GM19023 (cell line): ENCODE results near the gene GOSR2.

Experiments
- ATAC-seq: cut with Tn5 transposase; IDR thresholded peaks from one replicate; pipeline ENCODE4 v1.9.1; 2021; ENCODE audit warnings: mild to moderate bottlenecking, moderate library complexity; ENCODE audit not compliant: unreplicated experiment

The GOSR2 gene

DNA sequence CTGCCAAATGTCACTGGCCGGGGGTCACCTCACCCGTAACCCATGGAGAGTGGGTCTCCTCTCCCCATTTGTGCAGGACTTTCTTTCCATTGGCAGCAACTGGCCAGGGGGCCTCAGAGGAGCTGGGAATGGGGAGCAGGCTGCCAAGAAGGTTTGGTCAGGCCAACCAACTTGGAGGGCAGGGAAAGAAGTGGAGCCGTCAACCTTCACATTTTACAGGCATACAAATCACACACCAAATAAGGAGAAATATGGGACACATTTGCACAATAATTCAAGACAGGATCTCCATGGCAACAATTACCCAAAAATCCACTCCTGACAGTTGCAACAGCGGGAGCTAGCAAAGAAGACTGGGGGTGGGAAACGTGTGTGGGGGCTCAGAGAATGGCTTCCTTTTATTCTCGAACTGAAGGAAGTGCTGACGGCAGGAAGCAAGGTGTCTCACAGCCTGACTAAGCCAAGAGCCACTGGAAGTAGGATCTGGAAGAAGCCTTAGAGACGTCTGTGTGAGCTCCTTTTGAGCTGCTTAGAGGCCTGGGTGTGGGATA is 35.2 kb downstream of the GOSR2 start:
- no peak for ATAC-seq

DNA sequence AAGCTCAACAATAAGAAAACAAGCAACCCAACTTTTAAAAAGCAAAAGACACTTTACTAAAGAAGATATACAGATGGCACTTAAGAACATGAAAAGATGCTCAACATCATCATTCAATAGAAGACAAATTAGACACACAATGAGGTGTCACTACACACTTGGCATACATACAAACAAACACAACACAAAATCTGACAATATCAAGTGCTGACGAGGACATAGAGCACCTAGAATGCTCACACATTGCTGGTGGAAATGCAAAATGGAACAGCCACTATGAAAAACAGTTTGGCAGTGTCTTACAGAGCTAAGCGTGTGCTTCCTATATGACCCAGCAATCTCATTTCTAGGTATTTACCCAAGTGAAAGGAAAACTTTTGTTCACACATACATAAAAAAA is 37.2 kb downstream of the GOSR2 start:
- no peak for ATAC-seq

DNA sequence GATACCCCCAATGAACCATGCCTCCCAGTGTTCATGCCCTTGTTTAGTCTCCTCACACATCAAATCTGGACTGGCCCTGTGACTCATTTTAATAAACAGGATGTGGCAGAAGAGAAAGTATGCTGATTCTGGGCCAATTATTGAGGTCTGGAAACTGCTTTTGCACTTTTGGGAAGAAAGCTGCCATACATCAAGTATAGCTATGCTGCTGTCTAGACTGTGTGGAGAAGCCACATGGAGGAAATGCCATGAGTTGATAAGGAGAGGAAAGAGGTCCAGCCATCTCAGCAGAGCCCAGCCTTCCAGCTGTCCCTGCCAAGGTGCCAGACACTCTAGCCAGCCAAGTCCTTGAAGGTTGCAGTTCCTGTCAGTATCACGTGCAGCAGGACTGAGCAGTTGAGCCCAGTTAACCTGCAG is 39.4 kb downstream of the GOSR2 start:
- no peak for ATAC-seq

DNA sequence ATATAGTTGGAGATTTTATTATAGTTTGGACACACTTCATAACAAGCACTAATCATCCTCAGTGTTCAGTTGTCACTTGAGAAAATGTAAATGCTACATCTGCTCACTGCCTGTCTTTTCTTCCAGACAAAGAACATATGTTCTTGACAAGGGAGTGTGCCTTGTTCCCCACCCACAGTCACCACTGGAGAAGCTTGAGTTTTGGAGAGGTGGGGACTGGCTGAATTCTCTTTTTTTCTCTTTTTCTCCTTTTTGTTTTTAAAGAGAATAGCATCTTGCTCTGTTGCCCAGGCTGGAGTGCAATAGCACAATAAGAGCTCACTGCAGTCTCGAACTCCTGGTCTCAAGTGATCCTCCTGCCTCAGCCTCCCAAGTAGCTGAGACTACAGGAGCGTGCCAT is 40.6 kb downstream of the GOSR2 start:
- ATAC-seq, result no peak

DNA sequence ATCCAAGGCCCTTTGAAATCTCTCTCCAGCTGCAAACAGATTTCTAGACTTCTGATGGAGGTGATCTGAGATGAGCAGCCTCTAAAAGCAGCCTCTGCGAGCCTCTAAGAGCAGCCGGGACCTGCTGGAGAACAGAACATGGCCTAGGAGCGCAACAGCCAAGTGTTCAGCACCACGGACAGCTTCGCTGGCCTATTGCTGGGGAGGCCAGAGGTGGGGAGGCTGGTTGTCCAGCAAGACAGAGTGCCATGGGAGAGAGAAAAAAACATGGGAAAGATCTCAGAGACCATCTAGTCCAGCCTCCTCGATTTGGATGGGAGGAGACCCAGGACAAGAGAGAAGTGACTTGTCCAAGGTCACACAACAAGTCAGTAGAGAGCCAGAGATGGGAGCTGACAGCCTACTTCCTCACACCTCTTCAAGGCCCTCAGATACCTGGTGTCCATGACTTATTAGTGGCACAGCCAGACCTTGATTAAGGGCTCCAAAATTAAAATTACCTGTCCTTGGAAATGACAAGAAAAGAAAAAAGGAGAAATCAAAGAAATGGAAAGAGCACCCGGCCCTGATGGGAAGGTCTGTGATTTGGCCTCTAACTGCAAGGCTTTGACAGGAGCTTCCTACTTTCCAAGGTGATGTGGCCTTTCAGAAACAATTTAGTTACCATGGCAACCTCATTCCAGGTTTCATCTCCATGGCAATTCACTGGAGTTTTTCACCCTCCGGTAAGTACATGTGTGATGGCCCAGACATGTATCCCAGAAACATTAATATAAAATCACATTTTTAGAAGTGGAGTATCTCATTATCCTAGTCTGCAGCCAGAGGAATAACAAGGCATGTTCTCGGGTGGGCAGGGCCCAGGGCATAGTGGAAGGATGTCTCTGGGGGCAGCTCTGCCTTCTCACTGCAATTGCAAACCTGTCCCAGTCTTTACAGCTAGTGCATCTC is 41.6 kb downstream of the GOSR2 start:
- ATAC-seq, result no peak

DNA sequence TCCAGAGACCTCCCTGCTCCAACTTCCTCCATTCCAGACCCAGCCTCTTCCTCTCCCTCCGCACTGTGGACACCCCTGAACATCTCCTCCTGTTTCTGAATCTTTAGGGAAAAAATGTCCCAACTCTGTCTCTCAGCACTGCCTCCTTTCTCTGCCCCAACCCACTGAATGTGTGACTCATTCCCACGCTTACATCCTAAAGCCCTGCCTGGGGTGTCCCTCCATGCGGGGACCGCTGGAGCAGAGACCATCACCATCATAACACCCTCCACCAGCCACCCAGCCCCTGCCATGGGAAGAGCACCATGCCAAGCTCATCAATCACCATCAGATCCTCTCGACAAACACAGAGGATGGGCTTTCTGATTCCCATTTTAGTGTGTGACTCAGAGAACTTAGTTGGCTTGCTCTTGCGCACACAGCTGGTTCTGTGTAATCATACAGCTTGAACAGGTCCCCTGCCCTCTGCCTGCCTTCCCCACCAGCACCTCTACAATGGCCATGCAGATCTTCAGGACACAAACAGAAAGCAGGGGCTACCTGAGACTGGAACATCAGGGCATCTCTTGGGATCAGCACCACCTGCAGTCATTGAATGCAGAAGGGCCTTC is 45.4 kb downstream of the GOSR2 start:
- no peak for ATAC-seq

DNA sequence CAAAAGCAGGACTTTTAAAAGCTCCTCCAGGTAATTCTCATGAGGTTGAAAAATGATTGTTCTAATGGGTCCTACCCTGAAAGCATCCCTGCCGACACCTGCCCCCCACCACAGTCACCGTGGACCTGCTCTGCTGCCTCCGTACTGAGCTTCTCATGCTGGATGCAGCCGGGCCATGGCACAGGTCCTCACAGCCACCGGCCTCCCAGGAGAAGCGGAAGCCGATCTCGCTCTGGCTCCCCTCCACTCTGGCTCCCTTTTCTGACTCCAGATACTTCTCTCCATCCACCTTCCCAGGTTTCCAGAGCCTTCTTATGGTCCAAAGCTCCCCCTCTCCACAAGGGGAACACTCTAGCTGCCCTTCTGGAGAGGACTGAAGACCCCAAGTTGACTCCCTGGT is 45.9 kb downstream of the GOSR2 start:
- no peak for ATAC-seq

DNA sequence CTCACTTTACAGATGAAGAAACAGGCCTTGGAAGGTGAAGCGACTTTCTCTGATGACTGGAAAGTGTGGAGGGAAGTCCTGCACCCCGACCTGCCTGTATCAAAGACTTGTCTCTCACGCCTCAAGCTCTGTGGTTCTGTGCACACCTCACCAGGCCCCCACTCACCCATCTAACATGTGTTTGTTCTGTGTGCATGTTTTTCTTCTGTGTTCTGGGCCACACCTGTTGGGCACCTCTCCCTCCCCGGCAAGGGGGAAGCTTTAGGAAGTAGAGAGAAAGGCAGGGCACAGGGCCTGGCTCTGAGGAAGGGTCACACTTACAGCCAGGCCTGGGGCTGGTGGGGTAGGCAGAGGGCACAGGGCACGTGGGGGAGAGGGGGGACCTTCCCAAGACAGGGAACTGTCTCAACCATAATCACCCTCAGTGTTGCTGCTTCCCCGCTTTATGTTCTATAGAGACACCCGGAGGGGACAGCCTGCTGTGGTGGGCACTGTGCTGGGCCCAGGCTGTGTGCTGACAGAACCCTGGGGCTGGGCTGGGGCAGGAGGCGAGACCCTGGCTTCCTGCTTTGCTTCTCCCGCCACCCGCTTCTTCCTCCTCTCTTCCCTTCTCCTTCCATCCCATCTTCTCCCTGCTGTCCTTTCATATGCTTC is 48.8 kb downstream of the GOSR2 start:
- ATAC-seq, result no peak

DNA sequence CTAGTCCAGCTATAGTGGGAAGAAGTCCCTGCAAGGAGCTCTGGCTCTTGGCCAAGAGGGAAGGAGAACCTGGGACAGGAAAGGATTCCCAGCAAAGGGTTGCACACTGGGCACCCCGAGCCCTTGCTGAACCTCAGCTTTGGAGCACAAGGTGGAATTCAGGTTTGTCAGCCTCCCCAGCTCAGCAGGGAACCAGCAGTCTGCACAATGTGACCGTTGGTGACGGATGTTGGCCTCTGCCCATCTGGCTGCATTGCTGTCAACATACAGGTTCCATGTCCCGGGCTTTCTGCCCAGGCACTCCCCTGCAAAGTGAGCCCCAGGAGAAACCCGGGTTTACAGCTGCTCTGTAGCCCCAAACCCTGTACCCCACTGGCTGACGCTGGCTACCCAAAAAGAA is 49.4 kb downstream of the GOSR2 start:
- no peak for ATAC-seq

DNA sequence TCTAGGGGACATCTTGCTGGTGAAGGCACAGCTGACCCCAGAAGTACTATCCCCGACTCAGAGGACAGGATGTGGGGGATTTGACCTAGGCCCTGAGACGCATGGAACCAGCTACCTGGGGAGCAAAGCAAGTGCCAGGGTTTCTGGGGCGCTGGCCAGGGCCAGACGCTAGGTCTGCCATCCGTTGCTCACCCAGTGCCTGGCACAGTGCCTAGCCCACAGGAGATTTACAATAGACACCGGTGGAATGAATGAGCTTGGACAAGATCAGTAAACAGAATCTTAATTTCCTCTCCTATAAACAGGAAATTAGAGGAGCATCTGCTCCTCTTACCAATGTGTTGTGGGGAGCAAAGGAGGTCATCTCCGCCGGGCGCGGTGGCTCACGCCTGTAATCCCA is 51.1 kb downstream of the GOSR2 start:
- ATAC-seq, result no peak

DNA sequence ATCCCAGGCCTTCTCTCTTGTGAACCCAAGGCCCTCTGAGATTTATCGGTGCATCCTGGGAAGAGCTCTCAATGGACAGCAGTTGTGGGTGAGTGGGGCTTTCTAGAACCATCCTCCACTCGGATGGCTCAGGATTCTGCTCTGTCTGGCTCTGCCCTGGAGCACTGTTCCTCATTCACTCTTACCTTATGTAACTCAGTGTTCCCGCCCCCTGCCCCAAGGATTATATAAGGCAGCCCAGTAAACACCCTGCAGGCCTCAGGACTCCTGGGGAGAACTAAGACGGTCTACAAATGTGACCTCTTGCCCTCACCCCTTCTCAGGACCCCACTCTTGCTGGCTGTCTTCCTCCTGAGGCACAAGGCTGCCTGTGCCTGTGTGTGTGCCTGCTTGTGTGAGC is 52.3 kb downstream of the GOSR2 start:
- no peak for ATAC-seq

DNA sequence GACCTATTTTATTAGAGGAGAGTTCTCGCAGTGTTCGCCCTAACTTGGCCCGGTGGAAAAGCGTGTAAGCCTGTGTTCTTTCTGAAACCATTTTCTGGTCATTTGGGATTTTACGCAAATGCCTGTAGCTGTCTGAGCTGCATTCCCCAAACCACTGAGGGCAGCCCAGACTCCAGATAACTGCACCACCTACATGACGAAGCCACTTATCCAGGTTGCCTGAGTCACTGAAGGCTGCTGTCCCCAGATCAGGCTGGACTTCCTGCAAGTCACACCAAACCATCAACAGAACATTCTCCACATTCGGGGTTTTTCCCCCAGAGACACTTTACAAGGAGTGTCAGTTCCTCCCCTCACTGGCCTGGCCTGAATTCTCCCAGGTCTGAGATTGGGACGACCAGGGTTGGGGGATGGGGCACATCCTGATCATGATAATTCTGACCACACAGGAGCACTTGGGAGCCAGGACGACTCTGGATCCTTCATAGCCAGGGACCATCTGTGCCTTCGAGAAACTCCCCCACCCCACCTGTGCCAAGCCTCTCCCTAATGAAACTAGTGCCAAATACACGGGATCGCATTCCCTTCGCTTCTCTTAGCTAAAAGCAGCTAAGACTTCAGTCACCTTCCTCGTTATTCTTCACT is 53.8 kb downstream of the GOSR2 start:
- no peak for ATAC-seq

DNA sequence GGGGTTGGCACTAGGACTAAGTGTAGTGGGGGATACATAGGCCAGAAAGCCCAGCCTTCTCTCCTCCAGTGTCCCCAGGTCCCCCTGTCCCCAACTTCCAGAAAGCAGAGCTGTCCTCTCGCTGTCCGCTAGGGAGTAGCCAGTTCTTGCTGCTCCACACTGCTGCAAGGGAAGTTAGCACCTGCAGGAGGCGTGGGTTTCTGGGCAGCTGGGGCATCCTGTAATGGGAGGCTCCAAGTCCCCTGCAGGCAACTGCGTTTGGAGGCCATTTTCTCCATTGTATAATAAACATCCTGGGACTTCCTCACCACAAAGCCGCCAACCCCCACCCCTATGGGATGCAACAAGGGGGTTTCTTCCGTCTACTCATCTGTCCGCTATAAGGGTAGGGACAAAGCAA is 54.4 kb downstream of the GOSR2 start:
- no peak for ATAC-seq

DNA sequence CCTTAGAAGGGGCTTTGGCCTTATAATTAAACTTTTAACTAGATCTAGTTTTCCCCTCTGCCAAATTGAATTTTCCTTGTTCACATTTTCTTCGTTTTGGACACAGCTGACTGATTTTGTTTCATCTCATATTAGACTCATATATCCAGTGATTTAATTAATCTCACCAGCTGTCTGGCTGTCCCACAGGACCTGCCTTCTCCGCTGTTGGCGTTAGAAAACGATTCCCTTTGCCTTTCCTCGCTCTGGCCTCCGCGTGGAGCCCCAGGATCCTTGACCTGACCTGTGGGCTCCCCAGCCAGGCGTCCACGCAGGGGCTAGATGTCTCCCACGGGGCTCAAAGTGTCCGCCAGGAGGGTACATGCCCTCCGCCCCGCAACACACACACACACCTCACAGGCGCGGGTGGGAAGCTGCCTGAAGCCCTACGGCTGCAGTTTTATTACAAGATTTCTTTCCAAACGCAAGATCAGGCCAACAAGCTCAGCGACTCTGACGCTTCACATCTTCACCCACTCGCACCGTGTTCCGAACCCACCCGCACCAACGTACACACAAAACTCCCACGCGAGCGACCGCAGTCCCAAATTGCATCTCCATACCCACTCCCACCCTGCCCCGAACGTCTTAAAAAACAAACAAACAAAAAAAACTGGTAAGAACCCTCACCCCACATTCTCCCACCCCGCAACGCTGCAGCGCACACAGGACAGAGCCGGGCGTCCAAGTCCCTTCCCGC is 55.0 kb downstream of the GOSR2 start:
- ATAC-seq, result no peak

DNA sequence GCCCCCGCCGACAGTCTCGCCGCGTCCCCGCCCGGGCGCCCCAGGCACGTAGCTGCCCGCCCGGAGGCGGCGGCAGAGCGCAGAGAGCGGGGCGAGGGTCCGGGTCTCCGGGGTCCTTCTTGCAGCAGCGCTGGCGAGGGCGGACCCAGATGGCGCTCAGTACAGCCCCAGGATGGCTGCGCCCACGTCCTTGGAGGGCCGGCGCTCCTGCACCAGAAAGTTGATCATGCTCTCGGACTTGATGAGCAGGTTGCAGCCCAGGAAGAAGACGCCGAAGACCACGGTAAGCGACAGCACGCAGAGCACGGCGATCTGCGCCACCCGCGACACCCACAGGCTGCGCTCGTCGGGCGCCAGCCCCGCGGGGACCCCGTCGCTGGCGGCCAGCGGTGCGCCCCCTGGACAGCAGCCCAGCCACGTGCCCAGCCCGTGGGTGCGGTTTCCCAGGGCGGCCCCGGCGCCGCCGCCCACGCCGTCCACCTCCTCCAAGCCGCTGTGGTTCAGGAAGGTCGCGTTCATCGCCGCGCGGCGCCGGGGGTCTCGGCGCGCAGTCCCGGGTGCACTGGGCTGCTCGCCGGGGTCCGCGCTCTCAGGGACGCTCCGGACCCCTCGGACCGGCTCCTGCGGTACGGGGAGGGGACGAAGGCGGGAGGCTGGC is 55.7 kb downstream of the GOSR2 start:
- no peak for ATAC-seq

DNA sequence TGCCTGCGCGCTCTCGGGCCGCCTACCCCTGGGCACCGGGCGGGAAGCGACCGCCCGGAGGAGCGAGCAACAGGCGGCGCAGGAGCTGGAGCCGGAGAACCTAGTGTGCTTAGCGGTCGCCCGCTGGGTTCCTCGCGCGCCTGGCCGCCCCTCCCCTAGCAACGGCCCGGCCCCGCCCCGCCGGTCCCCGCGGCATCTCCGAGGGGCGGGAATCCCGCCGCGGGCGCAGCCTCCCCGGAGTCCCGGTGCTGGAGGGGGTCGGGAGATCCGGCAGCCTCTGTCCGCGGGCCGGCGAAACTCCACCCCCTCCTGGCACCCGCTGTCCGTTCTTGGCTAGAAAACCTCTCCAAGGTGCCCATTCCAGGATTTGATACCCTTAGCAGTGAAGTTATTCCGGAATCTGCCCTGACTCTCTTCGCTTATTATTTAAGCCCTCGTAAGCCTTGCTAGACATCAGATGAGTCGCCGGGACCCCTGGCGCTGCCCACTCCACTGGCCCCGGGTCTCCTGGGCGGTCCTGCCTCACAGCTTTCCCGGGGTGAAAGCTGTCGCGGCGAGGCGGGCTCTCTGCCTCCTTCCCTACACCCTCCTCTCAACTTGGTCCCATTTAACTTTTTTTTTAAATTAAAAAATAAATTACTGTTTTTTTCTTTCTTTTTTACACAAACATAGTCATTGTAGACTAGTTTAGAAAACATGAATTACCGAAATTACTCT is 56.3 kb downstream of the GOSR2 start, which contains the start of gene RPRML:
Gene RPRML, minus strand, starts transcription at position 107 of the 717 bp plus-strand sequence. CDS start 246 bp downstream, outside the sequence.
- ATAC-seq, result no peak

DNA sequence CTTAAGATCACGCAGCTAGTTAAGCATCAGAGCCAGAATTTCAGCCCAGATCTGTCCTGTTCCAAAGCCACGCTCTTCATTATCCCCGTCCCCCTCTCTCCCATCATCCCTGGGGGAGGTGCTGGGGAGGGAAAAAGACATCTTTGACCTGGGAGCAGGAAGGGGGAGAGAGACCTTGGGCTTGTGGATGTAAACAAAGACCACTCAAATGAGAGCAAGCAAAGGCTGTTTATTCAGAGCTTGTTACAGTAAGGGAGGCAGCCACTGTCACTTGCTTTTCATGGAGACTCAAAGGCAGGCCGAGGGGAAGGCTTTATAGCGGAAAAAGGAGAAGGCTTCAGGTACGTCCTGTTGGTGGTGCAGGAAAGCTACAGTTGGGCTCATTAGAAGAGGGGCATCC is 59.6 kb downstream of the GOSR2 start:
- no peak for ATAC-seq

DNA sequence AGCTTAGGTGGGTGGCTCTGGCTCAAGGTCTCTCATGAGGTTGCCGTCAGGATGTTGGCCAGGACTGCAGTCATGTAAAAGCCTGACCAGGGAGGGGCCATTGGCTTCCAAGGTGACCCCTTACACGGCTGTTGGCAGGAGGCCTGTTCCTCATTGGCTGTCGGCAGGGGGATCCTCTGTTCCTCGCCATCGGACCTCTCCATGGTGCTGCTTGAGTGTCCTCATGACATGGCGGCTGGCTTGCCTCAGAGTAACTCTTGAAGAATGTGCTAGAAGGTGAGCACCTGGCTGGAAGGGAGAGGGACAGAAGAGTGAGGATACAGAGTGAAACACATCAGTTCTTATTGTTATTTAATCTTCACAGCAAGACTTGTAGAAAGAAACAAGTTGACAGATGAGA is 60.8 kb downstream of the GOSR2 start:
- ATAC-seq, result no peak

DNA sequence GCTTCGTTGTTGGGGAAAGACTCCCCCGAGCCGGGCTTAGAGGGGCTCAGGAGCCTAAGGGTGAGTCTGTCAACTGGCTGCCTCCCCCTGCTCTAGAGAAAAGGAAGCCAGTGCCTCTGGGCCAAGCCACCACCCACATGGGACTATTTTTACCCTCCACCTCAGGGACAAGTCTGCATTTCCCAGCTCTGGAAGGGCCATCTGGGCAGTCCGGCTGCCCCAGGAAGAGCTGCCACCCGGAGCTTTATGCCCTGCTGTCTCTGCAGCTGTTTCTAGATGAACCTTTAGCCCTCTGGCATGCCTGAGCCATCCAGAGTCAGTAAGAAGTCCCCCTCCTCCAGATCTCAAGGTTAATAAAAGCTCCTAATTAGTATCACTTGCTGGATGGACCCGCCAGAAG is 61.4 kb downstream of the GOSR2 start:
- ATAC-seq, result no peak
